ENCODE measurements around the gene ONECUT2.

The ONECUT2 gene

DNA sequence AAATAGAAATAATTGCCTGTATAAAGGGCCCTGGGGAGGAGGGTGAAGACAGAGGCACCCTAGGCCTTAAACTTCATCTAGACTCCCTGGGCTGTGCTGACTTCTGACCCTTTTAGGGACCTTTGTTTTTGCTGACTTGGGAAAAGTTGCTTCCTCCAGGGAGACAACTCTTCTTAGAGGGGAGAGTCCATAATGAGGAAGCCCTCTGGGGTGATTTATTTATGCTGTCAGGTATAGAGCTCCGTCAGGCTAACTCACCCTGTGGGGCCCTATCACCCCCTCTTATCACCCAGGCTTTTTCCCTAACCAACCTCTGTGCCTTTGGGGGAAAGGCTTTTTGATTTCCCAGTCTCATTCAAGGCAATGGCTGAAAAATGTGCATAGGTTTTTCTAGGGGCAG is 8.1 kb downstream of the ONECUT2 start:
- H3K4me2 ChIP-seq (ENCODE audit: insufficient read depth, low read length) = no peak overlapping the region
- H3K4me1 ChIP-seq (ENCODE audit: insufficient read depth, low read length) = no peaks in the 10 kb centered on the region
- H3K9ac ChIP-seq (ENCODE audit: low read depth, low read length) = no peak overlapping the region
- TF ChIP-seq, protein P1, sequence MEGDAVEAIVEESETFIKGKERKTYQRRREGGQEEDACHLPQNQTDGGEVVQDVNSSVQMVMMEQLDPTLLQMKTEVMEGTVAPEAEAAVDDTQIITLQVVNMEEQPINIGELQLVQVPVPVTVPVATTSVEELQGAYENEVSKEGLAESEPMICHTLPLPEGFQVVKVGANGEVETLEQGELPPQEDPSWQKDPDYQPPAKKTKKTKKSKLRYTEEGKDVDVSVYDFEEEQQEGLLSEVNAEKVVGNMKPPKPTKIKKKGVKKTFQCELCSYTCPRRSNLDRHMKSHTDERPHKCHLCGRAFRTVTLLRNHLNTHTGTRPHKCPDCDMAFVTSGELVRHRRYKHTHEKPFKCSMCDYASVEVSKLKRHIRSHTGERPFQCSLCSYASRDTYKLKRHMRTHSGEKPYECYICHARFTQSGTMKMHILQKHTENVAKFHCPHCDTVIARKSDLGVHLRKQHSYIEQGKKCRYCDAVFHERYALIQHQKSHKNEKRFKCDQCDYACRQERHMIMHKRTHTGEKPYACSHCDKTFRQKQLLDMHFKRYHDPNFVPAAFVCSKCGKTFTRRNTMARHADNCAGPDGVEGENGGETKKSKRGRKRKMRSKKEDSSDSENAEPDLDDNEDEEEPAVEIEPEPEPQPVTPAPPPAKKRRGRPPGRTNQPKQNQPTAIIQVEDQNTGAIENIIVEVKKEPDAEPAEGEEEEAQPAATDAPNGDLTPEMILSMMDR (IDR thresholded peaks at IDR 0.05; ENCODE audit: borderline replicate concordance, extremely low read depth, low read length, poor library complexity, severe bottlenecking) = no peak
- no peak for TF ChIP-seq EZH2 (IDR thresholded peaks at IDR 0.05; ENCODE audit: borderline replicate concordance, low read depth, low read length, severe bottlenecking)
- no peaks in the 10 kb centered on the region for H3K9me3 ChIP-seq (ENCODE audit: insufficient read depth, low read length, severe bottlenecking)
- peaks cover 5% of the 10 kb centered on the region for H3K27me3 ChIP-seq (ENCODE audit: insufficient read depth, low read length, poor library complexity)
- ATAC-seq (ENCODE audit: insufficient read depth, low read depth) (no peak), DNase-seq (no peak)
- no peak overlapping the region for H3K27ac ChIP-seq (ENCODE audit: low read length)
- H3K4me3 ChIP-seq (ENCODE audit: low read depth in 1 of 2, low read length in 2 of 2) = no peak overlapping the region
- 0 out of 2 replicates have a peak, but pooled peaks cover 4% of the 10 kb centered on the region for H4K20me1 ChIP-seq (ENCODE audit: insufficient read depth, low read length)
- H3K36me3 ChIP-seq (ENCODE audit: insufficient read depth, low read length) = no peaks in the 10 kb centered on the region
- no peak overlapping the region for H2AFZ ChIP-seq (ENCODE audit: low read depth, low read length)
- H3K79me2 ChIP-seq (ENCODE audit: insufficient read depth, low read length) = no peaks in the 10 kb centered on the region

DNA sequence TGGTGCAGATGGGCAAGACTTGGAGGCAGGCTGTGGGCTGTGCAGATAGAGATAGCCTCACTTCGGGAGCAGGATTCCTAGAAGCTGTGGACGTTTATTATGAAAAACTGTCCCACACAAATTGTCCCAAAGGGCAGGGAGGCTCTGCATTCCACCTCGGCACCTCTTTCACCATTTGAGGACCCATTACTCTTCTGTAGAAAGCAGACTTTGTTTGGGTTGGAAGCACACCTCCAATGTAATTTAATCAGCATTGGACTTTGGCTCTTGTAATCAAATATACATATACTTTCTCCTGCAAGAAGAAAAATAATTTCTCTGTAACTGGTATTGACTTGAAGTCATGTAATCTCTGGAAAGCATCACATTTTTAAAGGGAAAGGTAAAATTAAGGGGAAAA is 8.5 kb downstream of the ONECUT2 start:
- Histone ChIP-seq H3K4me3 (ENCODE audit: low read depth in 1 of 2, low read length in 2 of 2) (no peak overlapping the region), H4K20me1 (ENCODE audit: insufficient read depth, low read length) (0 out of 2 replicates have a peak, but pooled peaks cover 4% of the 10 kb centered on the region), H3K27ac (ENCODE audit: low read length) (no peak overlapping the region), H2AFZ (ENCODE audit: low read depth, low read length) (no peak overlapping the region), H3K36me3 (ENCODE audit: insufficient read depth, low read length) (no peaks in the 10 kb centered on the region), H3K27me3 (ENCODE audit: insufficient read depth, low read length, poor library complexity) (peaks cover 5% of the 10 kb centered on the region), H3K4me1 (ENCODE audit: insufficient read depth, low read length) (no peaks in the 10 kb centered on the region), H3K9me3 (ENCODE audit: insufficient read depth, low read length, severe bottlenecking) (no peaks in the 10 kb centered on the region), H3K4me2 (ENCODE audit: insufficient read depth, low read length) (no peak overlapping the region), H3K79me2 (ENCODE audit: insufficient read depth, low read length) (no peaks in the 10 kb centered on the region), H3K9ac (ENCODE audit: low read depth, low read length) (no peak overlapping the region)
- TF ChIP-seq, protein P1 (IDR thresholded peaks at IDR 0.05; ENCODE audit: borderline replicate concordance, extremely low read depth, low read length, poor library complexity, severe bottlenecking) = no peak
- TF ChIP-seq EZH2 (IDR thresholded peaks at IDR 0.05; ENCODE audit: borderline replicate concordance, low read depth, low read length, severe bottlenecking) = no peak
- ATAC-seq (ENCODE audit: insufficient read depth, low read depth) = no peak
- no peak for DNase-seq

DNA sequence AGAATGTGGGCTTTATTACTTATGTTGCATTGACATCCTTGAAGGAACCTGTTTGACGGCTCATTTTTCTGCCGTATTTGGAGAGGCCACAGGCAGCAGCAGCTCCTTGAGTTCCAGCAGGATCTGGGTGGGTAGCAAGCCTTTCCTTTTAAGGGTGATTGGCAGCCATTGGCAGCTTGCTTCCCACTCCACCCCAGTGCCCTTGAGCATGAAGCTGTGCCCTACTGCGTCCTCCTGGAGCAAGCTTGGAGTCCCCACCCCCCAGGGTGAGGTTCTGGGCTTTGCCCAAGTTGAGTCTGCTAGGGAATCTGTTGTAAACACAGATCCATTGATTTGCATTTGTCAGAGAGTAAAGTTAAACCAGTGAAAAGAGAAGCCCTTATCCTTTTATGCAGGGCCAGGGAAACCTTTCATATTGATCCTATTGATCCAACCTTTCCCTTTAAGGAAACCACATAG is 9.2 kb downstream of the ONECUT2 start:
- H3K9me3 ChIP-seq (ENCODE audit: insufficient read depth, low read length, severe bottlenecking) = no peaks in the 10 kb centered on the region
- H3K36me3 ChIP-seq (ENCODE audit: insufficient read depth, low read length) = no peaks in the 10 kb centered on the region
- no peak overlapping the region for H3K4me2 ChIP-seq (ENCODE audit: insufficient read depth, low read length)
- ATAC-seq (ENCODE audit: insufficient read depth, low read depth) = no peak
- TF ChIP-seq, protein P1 (IDR thresholded peaks at IDR 0.05; ENCODE audit: borderline replicate concordance, extremely low read depth, low read length, poor library complexity, severe bottlenecking) = no peak
- no peak for TF ChIP-seq EZH2 (IDR thresholded peaks at IDR 0.05; ENCODE audit: borderline replicate concordance, low read depth, low read length, severe bottlenecking)
- no peak overlapping the region for H3K9ac ChIP-seq (ENCODE audit: low read depth, low read length)
- DNase-seq = no peak
- H3K4me3 ChIP-seq (ENCODE audit: low read depth in 1 of 2, low read length in 2 of 2) = no peak overlapping the region
- no peaks in the 10 kb centered on the region for H3K79me2 ChIP-seq (ENCODE audit: insufficient read depth, low read length)
- no peaks in the 10 kb centered on the region for H3K4me1 ChIP-seq (ENCODE audit: insufficient read depth, low read length)
- H3K27me3 ChIP-seq (ENCODE audit: insufficient read depth, low read length, poor library complexity) = peaks cover 5% of the 10 kb centered on the region
- H4K20me1 ChIP-seq (ENCODE audit: insufficient read depth, low read length) = 0 out of 2 replicates have a peak, but pooled peaks cover 4% of the 10 kb centered on the region
- H3K27ac ChIP-seq (ENCODE audit: low read length) = no peak overlapping the region
- H2AFZ ChIP-seq (ENCODE audit: low read depth, low read length) = no peak overlapping the region

Measured in DND-41 (cell line).